GM23338 (cell line): Measurements from ENCODE around the gene KLF9. TPM values are rescaled to one million over a fixed set of nuclear protein-coding genes. Genes with fewer than 3 reads are reported as not detected.

Source experiments
- ATAC-seq: fragments of 200-7000 bp; cut with Tn5 transposase; 3 replicates; pipeline ENCODE4 v1.9.1; 2020
- DNase-seq: peaks from one replicate; pipeline ENCODE4 v3.0.0-alpha.2; 2015; ENCODE audit warnings: low spot score
- H2AFZ ChIP-seq: fragments of 200-600 bp; sonication (generic); 2 replicates; pipeline ENCODE4 v1.8.0; 2016; ENCODE audit warnings: antibody characterized with exemption, mild to moderate bottlenecking, moderate library complexity
- H3F3A ChIP-seq: fragments of 200-600 bp; sonication (generic); replicated peaks from 2 replicates; pipeline ENCODE4 v1.8.0; 2017; ENCODE audit warnings: antibody characterized with exemption, mixed run types, low read depth
- H3K27ac ChIP-seq: fragments of 200-600 bp; sonication (generic); 2 replicates; pipeline ENCODE4 v1.6.1; 2016; ENCODE audit warnings: low read depth
- H3K27me3 ChIP-seq: fragments of 200-600 bp; sonication (generic); 2 replicates; pipeline ENCODE4 v1.8.0; 2016; ENCODE audit warnings: mild to moderate bottlenecking, mixed run types, moderate library complexity; ENCODE audit not compliant: insufficient read depth
- H3K36me3 ChIP-seq: fragments of 200-600 bp; sonication (generic); 2 replicates; pipeline ENCODE4 v1.8.0; 2016; ENCODE audit warnings: mild to moderate bottlenecking; ENCODE audit not compliant: insufficient read depth
- H3K4me1 ChIP-seq: fragments of 200-600 bp; sonication (generic); 2 replicates; pipeline ENCODE4 v1.8.0; 2016; ENCODE audit warnings: mild to moderate bottlenecking, moderate library complexity; ENCODE audit not compliant: insufficient read depth
- H3K4me2 ChIP-seq: fragments of 200-600 bp; sonication (generic); 2 replicates; pipeline ENCODE4 v1.7.1; 2017; ENCODE audit warnings: mixed run types
- H3K4me3 ChIP-seq: fragments of 200-600 bp; sonication (generic); 2 replicates; pipeline ENCODE4 v1.6.1; 2016; ENCODE audit warnings: mixed run types
- H3K79me2 ChIP-seq: fragments of 200-600 bp; sonication (generic); replicated peaks from 2 replicates; pipeline ENCODE4 v1.8.0; 2017; ENCODE audit warnings: mild to moderate bottlenecking; ENCODE audit not compliant: insufficient read depth
- H3K9me2 ChIP-seq: fragments of 200-600 bp; sonication (generic); 2 replicates; pipeline ENCODE4 v1.8.0; 2017; ENCODE audit not compliant: insufficient read depth
- H4K20me1 ChIP-seq: fragments of 200-600 bp; sonication (generic); replicated peaks from 2 replicates; pipeline ENCODE4 v1.8.0; 2017; ENCODE audit warnings: mild to moderate bottlenecking; ENCODE audit not compliant: insufficient read depth
- H3K27ac Mint-ChIP-seq: 2 replicates; pipeline ENCODE4 v1.8.0; 2020; ENCODE audit warnings: inconsistent platforms, mild to moderate bottlenecking, moderate library complexity, mixed read lengths
- H3K27me3 Mint-ChIP-seq: 3 replicates; pipeline ENCODE4 v1.8.0; 2022; ENCODE audit warnings: low read depth, mild to moderate bottlenecking, moderate library complexity, mixed read lengths, inconsistent platforms; ENCODE audit not compliant: insufficient read depth, poor library complexity
- H3K36me3 Mint-ChIP-seq: 3 replicates; pipeline ENCODE4 v1.8.0; 2021; ENCODE audit warnings: low read depth, mild to moderate bottlenecking, inconsistent platforms, moderate library complexity, mixed read lengths
- H3K4me1 Mint-ChIP-seq: 3 replicates; pipeline ENCODE4 v1.8.0; 2020; ENCODE audit warnings: mild to moderate bottlenecking, inconsistent platforms, mixed read lengths
- H3K4me3 Mint-ChIP-seq: 3 replicates; pipeline ENCODE4 v1.8.0; 2021; ENCODE audit warnings: moderate library complexity, mild to moderate bottlenecking, inconsistent platforms, mixed read lengths
- H3K9me3 Mint-ChIP-seq: 3 replicates; pipeline ENCODE4 v1.8.0; 2020; ENCODE audit warnings: moderate library complexity, mild to moderate bottlenecking, inconsistent platforms, mixed read lengths
- CREB1 ChIP-seq: fragments of 250-450 bp; sonication (Bioruptor Pico); IDR thresholded peaks from 2 replicates; pipeline ENCODE4 v1.5.0; 2020; ENCODE audit warnings: low read depth, mild to moderate bottlenecking, moderate library complexity
- CTCF ChIP-seq, 2 experiments: fragments of 200-600 bp in 1 of 2; sonication (generic) in 1 of 2; conservative IDR thresholded peaks; 2 replicates each; pipeline versions ENCODE4 v1.5.1 to v1.6.1; 2016 to 2017; ENCODE audit warnings: antibody characterized with exemption in 2 of 2, low read depth in 2 of 2, mild to moderate bottlenecking in 2 of 2, moderate library complexity in 1 of 2
- REST ChIP-seq: IDR thresholded peaks from one replicate; pipeline ENCODE4 v1.6.1; 2018; ENCODE audit warnings: antibody characterized with exemption; ENCODE audit not compliant: unreplicated experiment
- ZNF331 ChIP-seq: fragments of 250-450 bp; sonication (Bioruptor Pico); IDR thresholded peaks from 2 replicates; pipeline ENCODE4 v1.5.0; 2020; ENCODE audit warnings: low read depth, mild to moderate bottlenecking, moderate library complexity
- polyA plus RNA-seq: library from polyadenylated mRNA; unstranded; fragments of >200 nt; fragmentation: Nextera tagmentation; extraction: Ambion mirVana; gene quantifications from 2 replicates; pipeline ENCODE4 v1.2.1, GENCODE V29; 2016
- total RNA-seq: library from RNA; depleted of rRNA; stranded (reverse); fragments of >200 nt; shearing (Covaris generic); gene quantifications from 2 replicates; pipeline ENCODE4 v1.2.3, GENCODE V29; 2014

KLF9 gene
- total and polyA plus RNA-seq, 2 experiments from 2014 or later: 0.58 to 1.5 TPM

- ATAC-seq: no peak
- Histone ChIP-seq H3K36me3 (no peaks in the 10 kb centered on the region), H3K4me2 (no peak overlapping the region), H2AFZ (no peak overlapping the region), H3K79me2 (no peaks in the 10 kb centered on the region), H3F3A (no peaks in the 10 kb centered on the region), H3K4me3 (no peak overlapping the region), H4K20me1 (no peaks in the 10 kb centered on the region), H3K27ac (no peak overlapping the region), H3K4me1 (0 out of 2 replicates have a peak, but pooled peaks cover 3% of the 10 kb centered on the region), H3K27me3 (no peaks in the 10 kb centered on the region), H3K9me2 (no peaks in the 10 kb centered on the region)
- TF ChIP-seq CREB1 (CRISPR knock-in tag): no peak
- TF ChIP-seq ZNF331: no peak
- H3K4me1 Mint-ChIP-seq: peaks cover 14% of the 10 kb centered on the region
- H3K9me3 Mint-ChIP-seq: no peaks in the 10 kb centered on the region; the same call in 2 of the 3 replicates
- H3K27me3 Mint-ChIP-seq: peaks cover 1% of the 10 kb centered on the region
- H3K4me3 Mint-ChIP-seq: no peak overlapping the region
- no peaks in the 10 kb centered on the region for H3K36me3 Mint-ChIP-seq
- H3K27ac Mint-ChIP-seq: no peak overlapping the region
- DNase-seq: no peak
These were observed 23.5 kb downstream of the KLF9 start for GRCh38 chr9:70390933-70391341.

GRCh38 chr9:70389621-70390266 is 24.7 kb downstream of the KLF9 start:
- no peaks in the 10 kb centered on the region for H4K20me1 ChIP-seq
- no peaks in the 10 kb centered on the region for H3K36me3 ChIP-seq
- no peaks in the 10 kb centered on the region for H3F3A ChIP-seq
- H3K27me3 Mint-ChIP-seq: peaks cover 1% of the 10 kb centered on the region
- no peaks in the 10 kb centered on the region for H3K79me2 ChIP-seq
- H3K27ac ChIP-seq: no peak overlapping the region
- ATAC-seq (peak; percentile 65), DNase-seq (no peak)
- no peaks in the 10 kb centered on the region for H3K27me3 ChIP-seq
- H3K4me3 ChIP-seq: no peak overlapping the region
- no peaks in the 10 kb centered on the region; the same call in 2 of the 3 replicates for H3K9me3 Mint-ChIP-seq
- TF ChIP-seq CTCF (conservative IDR thresholded peaks at IDR 0.05; ENCODE audit: low read depth in 2 of 2): no peak
- TF ChIP-seq REST: peak; percentile 70
- H3K4me1 Mint-ChIP-seq: peaks cover 14% of the 10 kb centered on the region
- no peak overlapping the region for H2AFZ ChIP-seq
- no peak overlapping the region for H3K4me2 ChIP-seq
- no peak overlapping the region for H3K27ac Mint-ChIP-seq
- H3K4me3 Mint-ChIP-seq: no peak overlapping the region
- H3K9me2 ChIP-seq: no peaks in the 10 kb centered on the region
- H3K36me3 Mint-ChIP-seq: no peaks in the 10 kb centered on the region
- H3K4me1 ChIP-seq: 0 out of 2 replicates have a peak, but pooled peaks cover 3% of the 10 kb centered on the region
